Ishikawa (cell line): ENCODE data around the gene PTPRN2.

Experiments used
- CEBPB ChIP-seq: IDR thresholded peaks from 2 replicates; pipeline ENCODE4 v1.6.1; 2012
- CREB1 ChIP-seq: IDR thresholded peaks from 2 replicates; pipeline ENCODE4 v1.6.1; 2012; ENCODE audit warnings: low read depth
- EGR1 ChIP-seq: IDR thresholded peaks from 2 replicates; pipeline ENCODE4 v1.6.1; 2012
- EP300 ChIP-seq: IDR thresholded peaks from 2 replicates; pipeline ENCODE4 v1.6.1; 2012; ENCODE audit warnings: borderline replicate concordance
- FOXM1 ChIP-seq: IDR thresholded peaks from 2 replicates; pipeline ENCODE4 v1.6.1; 2012; ENCODE audit warnings: low read depth, borderline replicate concordance
- MAX ChIP-seq: IDR thresholded peaks from 2 replicates; pipeline ENCODE4 v1.6.1; 2012
- NFIC ChIP-seq: IDR thresholded peaks from 2 replicates; pipeline ENCODE4 v1.6.1; 2012
- RAD21 ChIP-seq: IDR thresholded peaks from 2 replicates; pipeline ENCODE4 v1.6.1; 2012; ENCODE audit warnings: low read depth
- REST ChIP-seq: IDR thresholded peaks from 2 replicates; pipeline ENCODE4 v1.6.1; 2012; ENCODE audit warnings: low read depth, mild to moderate bottlenecking
- TAF1 ChIP-seq: IDR thresholded peaks from 2 replicates; pipeline ENCODE4 v1.6.1; 2012; ENCODE audit warnings: low read depth, mild to moderate bottlenecking
- TCF12 ChIP-seq: IDR thresholded peaks from 2 replicates; pipeline ENCODE4 v1.6.1; 2012; ENCODE audit warnings: low read depth
- TEAD4 ChIP-seq: IDR thresholded peaks from 2 replicates; pipeline ENCODE4 v1.6.1; 2012
- USF1 ChIP-seq: IDR thresholded peaks from 2 replicates; pipeline ENCODE4 v1.6.1; 2012
- YY1 ChIP-seq: IDR thresholded peaks from 2 replicates; pipeline ENCODE4 v1.6.1; 2012; ENCODE audit warnings: low read depth
- ZBTB7A ChIP-seq: IDR thresholded peaks from 2 replicates; pipeline ENCODE4 v1.6.1; 2012; ENCODE audit warnings: low read depth

Gene PTPRN2

GRCh38 chr7:157585113-157585861 lies 1002.3 kb downstream of the PTPRN2 start:
- TF ChIP-seq REST (no peak), EP300 (no peak), RAD21 (no peak), USF1 (no peak), YY1 (no peak), CEBPB (no peak), NFIC (no peak), TCF12 (no peak), MAX (no peak), TAF1 (no peak), ZBTB7A (no peak), FOXM1 (no peak)

- no peak for TF ChIP-seq EP300
These were observed 1003.2 kb downstream of the PTPRN2 start for GRCh38 chr7:157584420-157584819.

- TF ChIP-seq NFIC (no peak), FOXM1 (no peak), CREB1 (no peak), EGR1 (no peak), MAX (no peak), YY1 (no peak), CEBPB (no peak), TEAD4 (no peak), USF1 (no peak), REST (no peak), ZBTB7A (no peak), EP300 (no peak), RAD21 (no peak), TAF1 (no peak), TCF12 (no peak)
These were observed 1005.9 kb downstream of the PTPRN2 start for GRCh38 chr7:157581740-157582139.

GRCh38 chr7:157580324-157580723 lies 1007.3 kb downstream of the PTPRN2 start:
- no peak for TF ChIP-seq EP300
- TF ChIP-seq RAD21 = no peak
- no peak for TF ChIP-seq TCF12
- TF ChIP-seq USF1 = no peak
- no peak for TF ChIP-seq ZBTB7A
- TF ChIP-seq NFIC = no peak
- TF ChIP-seq REST = no peak
- no peak for TF ChIP-seq TAF1
- no peak for TF ChIP-seq FOXM1
